Activated effector memory CD4-positive, alpha-beta T cell treated with Interleukin-2 at 50 U/mL for 16 hours (primary cell): Measurements from ENCODE around the gene VSX1.

Experiments
- DNase-seq: peaks from one replicate; pipeline ENCODE4 v3.0.0-alpha.2; 2020

VSX1 gene

GRCh38 chr20:25064561-25065071, 17.3 kb downstream of the VSX1 start:
- no peak for DNase-seq

- no peak for DNase-seq
Measured at GRCh38 chr20:25063981-25064380, 18.0 kb downstream of the VSX1 start.

GRCh38 chr20:25063546-25063945, 18.4 kb downstream of the VSX1 start:
- DNase-seq, result no peak

- DNase-seq, result no peak
Measured at GRCh38 chr20:25062841-25063240, 19.1 kb downstream of the VSX1 start.

GRCh38 chr20:25061821-25062530, 20.0 kb downstream of the VSX1 start:
- no peak for DNase-seq

- DNase-seq, result no peak
Measured at GRCh38 chr20:25061103-25061799, 20.7 kb downstream of the VSX1 start.

- DNase-seq, result no peak
Measured at GRCh38 chr20:25059866-25060465, 22.0 kb downstream of the VSX1 start.

- no peak for DNase-seq
Measured at GRCh38 chr20:25058847-25059810, 22.8 kb downstream of the VSX1 start.

GRCh38 chr20:25058051-25058846, 23.7 kb downstream of the VSX1 start, which contains the start of gene ACSS1:
Gene ACSS1 (minus strand): TSS chr20:25058139. CDS start chr20:25058102, 37 bp downstream.
- peak; percentile 65 for DNase-seq

GRCh38 chr20:25057234-25058050, 24.5 kb downstream of the VSX1 start:
- DNase-seq, result peak; percentile 66

- DNase-seq, result no peak
Measured at GRCh38 chr20:25056690-25057233, 25.2 kb downstream of the VSX1 start.

- no peak for DNase-seq
Measured at GRCh38 chr20:25055711-25056495, 26.0 kb downstream of the VSX1 start.

GRCh38 chr20:25054995-25055629, 26.8 kb downstream of the VSX1 start:
- no peak for DNase-seq

- no peak for DNase-seq
Measured at GRCh38 chr20:25054096-25054820, 27.7 kb downstream of the VSX1 start.

GRCh38 chr20:25053255-25054031, 28.5 kb downstream of the VSX1 start:
- DNase-seq, result no peak

GRCh38 chr20:25052255-25053194, 29.4 kb downstream of the VSX1 start:
- DNase-seq, result no peak
